HG03460 (cell line): ENCODE measurements around the gene ALLC.

Experiments used
- ATAC-seq: cut with Tn5 transposase; IDR thresholded peaks from one replicate; pipeline ENCODE4 v1.9.1; 2021; ENCODE audit not compliant: unreplicated experiment

ALLC gene

DNA sequence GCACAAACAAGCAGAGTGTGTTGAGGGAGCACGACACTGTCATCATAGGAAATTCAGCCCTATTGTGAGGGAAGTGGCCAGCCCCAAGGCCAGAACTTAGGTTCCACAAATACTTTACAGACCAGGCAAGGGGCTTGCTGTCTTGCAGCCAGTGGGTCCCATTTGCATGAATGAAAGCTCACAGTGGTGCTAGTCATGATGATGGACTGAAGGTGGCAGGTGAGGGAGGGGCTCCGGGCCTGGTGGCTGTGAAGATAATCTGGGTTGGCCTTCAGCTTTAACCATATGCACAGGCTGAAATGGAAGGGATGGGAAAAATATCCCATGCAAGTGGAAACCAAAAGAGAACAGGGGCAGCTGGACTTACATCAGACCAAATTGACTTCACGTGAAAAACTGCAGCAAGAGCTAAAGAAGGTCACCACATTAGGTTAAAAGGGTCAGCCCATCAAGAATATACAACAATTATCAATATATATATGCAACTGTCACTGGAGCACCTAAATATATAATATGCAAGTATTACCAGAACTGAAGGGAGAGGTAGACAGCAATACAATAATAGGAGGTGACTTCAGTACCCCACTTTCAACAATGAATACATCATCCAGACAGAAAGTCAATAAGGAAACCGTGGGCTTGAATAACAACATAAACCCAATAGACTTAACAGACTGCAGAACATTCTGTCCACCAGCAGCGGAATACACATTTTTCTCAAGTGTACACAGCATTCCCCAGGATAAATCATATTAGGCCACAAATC lies 84.9 kb downstream of the ALLC start:
- no peak for ATAC-seq

- ATAC-seq = no peak
Observed at GRCh38 chr2:3743951-3744555, 86.1 kb downstream of the ALLC start.

- no peak for ATAC-seq
Observed at GRCh38 chr2:3745920-3746319, 87.9 kb downstream of the ALLC start.

DNA sequence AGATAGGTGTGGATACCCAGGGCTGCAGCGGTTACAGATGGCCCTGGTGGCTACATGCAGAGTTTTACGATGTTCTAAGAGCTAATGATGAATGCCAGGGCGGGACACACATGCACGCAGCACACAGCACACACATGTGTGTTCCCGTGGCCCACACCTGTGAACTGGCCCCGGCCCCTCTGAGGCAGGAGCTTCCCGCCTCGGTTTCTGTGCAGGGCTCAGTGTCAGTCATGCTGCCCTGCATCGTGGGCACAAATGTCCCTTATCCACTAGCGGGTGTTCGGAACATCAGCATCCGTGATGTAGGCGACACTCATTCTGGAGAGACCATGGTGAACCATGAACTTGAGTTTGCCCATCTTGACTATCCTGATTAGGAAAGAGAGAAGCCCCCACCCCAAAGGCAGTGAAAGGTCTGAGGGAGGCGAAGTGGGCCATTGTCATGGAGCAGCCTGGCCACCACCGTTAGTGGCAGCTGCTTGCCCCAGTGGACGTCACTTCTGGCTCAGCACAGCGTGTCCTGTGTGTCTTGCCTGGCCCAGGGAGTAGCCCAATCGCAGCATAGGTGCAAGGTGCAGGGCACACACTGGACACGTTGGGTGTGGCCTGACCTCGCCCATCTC lies 89.1 kb downstream of the ALLC start:
- ATAC-seq = no peak

- ATAC-seq = no peak
Observed at GRCh38 chr2:3747826-3748225, 89.8 kb downstream of the ALLC start.

- no peak for ATAC-seq
Observed at GRCh38 chr2:3749201-3749600, 91.2 kb downstream of the ALLC start.

DNA sequence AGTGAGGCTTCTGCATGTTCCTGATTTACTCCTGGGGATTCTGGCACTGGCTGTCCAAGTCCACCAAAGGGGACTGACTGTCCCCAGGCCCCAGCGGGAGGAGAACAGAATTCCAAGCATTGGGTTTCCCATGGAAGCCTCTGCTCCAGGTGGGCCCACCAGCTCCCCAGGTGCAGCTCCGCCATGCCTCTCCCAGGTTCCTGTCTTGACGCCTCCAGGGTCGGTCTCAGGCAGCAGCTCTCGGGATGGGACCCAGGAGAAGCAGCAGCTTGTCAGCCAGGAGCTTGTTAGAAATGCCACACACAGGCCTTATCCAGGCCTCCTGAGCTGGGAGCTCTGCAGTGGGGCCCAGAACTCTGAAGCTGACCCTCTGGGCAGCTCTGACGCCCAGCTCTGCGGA lies 93.3 kb downstream of the ALLC start:
- no peak for ATAC-seq

GRCh38 chr2:3751806-3752205 lies 93.8 kb downstream of the ALLC start:
- ATAC-seq = no peak
